ENCODE measurements around the gene SLC2A8.

- TF ChIP-seq, protein P1, sequence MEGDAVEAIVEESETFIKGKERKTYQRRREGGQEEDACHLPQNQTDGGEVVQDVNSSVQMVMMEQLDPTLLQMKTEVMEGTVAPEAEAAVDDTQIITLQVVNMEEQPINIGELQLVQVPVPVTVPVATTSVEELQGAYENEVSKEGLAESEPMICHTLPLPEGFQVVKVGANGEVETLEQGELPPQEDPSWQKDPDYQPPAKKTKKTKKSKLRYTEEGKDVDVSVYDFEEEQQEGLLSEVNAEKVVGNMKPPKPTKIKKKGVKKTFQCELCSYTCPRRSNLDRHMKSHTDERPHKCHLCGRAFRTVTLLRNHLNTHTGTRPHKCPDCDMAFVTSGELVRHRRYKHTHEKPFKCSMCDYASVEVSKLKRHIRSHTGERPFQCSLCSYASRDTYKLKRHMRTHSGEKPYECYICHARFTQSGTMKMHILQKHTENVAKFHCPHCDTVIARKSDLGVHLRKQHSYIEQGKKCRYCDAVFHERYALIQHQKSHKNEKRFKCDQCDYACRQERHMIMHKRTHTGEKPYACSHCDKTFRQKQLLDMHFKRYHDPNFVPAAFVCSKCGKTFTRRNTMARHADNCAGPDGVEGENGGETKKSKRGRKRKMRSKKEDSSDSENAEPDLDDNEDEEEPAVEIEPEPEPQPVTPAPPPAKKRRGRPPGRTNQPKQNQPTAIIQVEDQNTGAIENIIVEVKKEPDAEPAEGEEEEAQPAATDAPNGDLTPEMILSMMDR (IDR thresholded peaks at IDR 0.05), result no peak
- no peak for TF ChIP-seq POLR2A (IDR thresholded peaks at IDR 0.05)
Observed at GRCh38 chr9:127415657-127416056, 18.7 kb downstream of the SLC2A8 start.
